HEK293 (cell line): ENCODE measurements around the gene GJA9.

Source experiments
- CTCF ChIA-PET: fragments of 350-600 bp; formaldehyde crosslinking; extraction: SDS; loops from one replicate; lab custom pipeline; 2021; ENCODE audit warnings: antibody characterized with exemption; lab: Yijun Ruan, JAX
- POLR2A ChIA-PET: fragments of 300-600 bp; formaldehyde crosslinking; extraction: SDS; loops from one replicate; lab custom pipeline; 2020; ENCODE audit warnings: antibody characterized with exemption, inconsistent platforms; lab: Yijun Ruan, JAX
- H3K27ac ChIP-seq: fragments of 200-500 bp; sonication (Bioruptor generic); 2 replicates; pipeline ENCODE4 v1.5.1; 2014; ENCODE audit warnings: low read depth, low read length, control low read depth, inconsistent platforms; ENCODE audit errors: extremely low read depth
- H3K36me3 ChIP-seq, 2 experiments: fragments of 200-500 bp in 1 of 2; sonication (Bioruptor generic) in 1 of 2; 1 replicate in 1 of 2; 2 replicates in 1 of 2; pipeline ENCODE4 v1.5.1; 2014 to 2017; ENCODE audit warnings: inconsistent platforms in 2 of 2, low read length in 2 of 2; ENCODE audit not compliant: control insufficient read depth in 2 of 2, insufficient read depth in 1 of 2
- H3K4me1 ChIP-seq: fragments of 200-500 bp; sonication (Bioruptor generic); 2 replicates; pipeline ENCODE4 v1.5.1; 2014; ENCODE audit warnings: mild to moderate bottlenecking, low read length, inconsistent platforms; ENCODE audit not compliant: control insufficient read depth, insufficient read depth
- H3K4me3 ChIP-seq: 2 replicates; pipeline ENCODE4 v1.5.1; 2011; ENCODE audit warnings: low read depth, mild to moderate bottlenecking, control low read depth, low read length, moderate library complexity
- H3K9me3 ChIP-seq: fragments of 200-500 bp; sonication (Bioruptor generic); 2 replicates; pipeline ENCODE4 v1.5.1; 2014; ENCODE audit warnings: low read depth, low read length, inconsistent platforms; ENCODE audit not compliant: control insufficient read depth, insufficient read depth
- GLI2 ChIP-seq: fragments of 450-650 bp; formaldehyde crosslinking; IDR thresholded peaks from 2 replicates; pipeline ENCODE4; 2017; ENCODE audit warnings: missing biosample characterization, missing genetic modification characterization, low read depth, borderline replicate concordance
- REPIN1 ChIP-seq: fragments of 450-650 bp; formaldehyde crosslinking; IDR thresholded peaks from 2 replicates; pipeline ENCODE4 v1.5.1; 2017; ENCODE audit warnings: missing biosample characterization, missing genetic modification characterization, low read depth
- ZBTB20 ChIP-seq: fragments of 450-650 bp; formaldehyde crosslinking; IDR thresholded peaks from 2 replicates; pipeline ENCODE4 v1.5.1; 2016; ENCODE audit warnings: missing biosample characterization, missing genetic modification characterization
- ZFP69B ChIP-seq: fragments of 450-650 bp; formaldehyde crosslinking; IDR thresholded peaks from 2 replicates; pipeline ENCODE4 v1.5.1; 2016; ENCODE audit warnings: missing biosample characterization, missing genetic modification characterization
- ZNF112 ChIP-seq: fragments of 450-650 bp; formaldehyde crosslinking; IDR thresholded peaks from 2 replicates; pipeline ENCODE4 v1.5.0; 2017; ENCODE audit warnings: missing biosample characterization, missing genetic modification characterization
- ZNF138 ChIP-seq: fragments of 450-650 bp; formaldehyde crosslinking; IDR thresholded peaks from 2 replicates; pipeline ENCODE4 v1.5.1; 2016; ENCODE audit warnings: missing biosample characterization, missing genetic modification characterization, borderline replicate concordance
- ZNF175 ChIP-seq: fragments of 450-650 bp; formaldehyde crosslinking; IDR thresholded peaks from 2 replicates; pipeline ENCODE4 v1.5.1; 2016; ENCODE audit warnings: missing biosample characterization, missing genetic modification characterization
- ZNF324 ChIP-seq: fragments of 450-650 bp; formaldehyde crosslinking; IDR thresholded peaks from 2 replicates; pipeline ENCODE4 v1.5.1; 2016; ENCODE audit warnings: missing biosample characterization, missing genetic modification characterization
- ZNF366 ChIP-seq: fragments of 450-650 bp; formaldehyde crosslinking; conservative IDR thresholded peaks from 2 replicates; pipeline ENCODE4 v1.5.1; 2016; ENCODE audit warnings: missing biosample characterization, missing genetic modification characterization
- ZNF433 ChIP-seq: fragments of 450-650 bp; formaldehyde crosslinking; IDR thresholded peaks from 2 replicates; pipeline ENCODE4 v1.5.1; 2016; ENCODE audit warnings: missing biosample characterization, missing genetic modification characterization, low read depth
- ZNF529 ChIP-seq: fragments of 450-650 bp; formaldehyde crosslinking; IDR thresholded peaks from 2 replicates; pipeline ENCODE4 v1.5.1; 2017; ENCODE audit warnings: missing genetic modification characterization, missing biosample characterization; ENCODE audit not compliant: insufficient replicate concordance
- ZNF558 ChIP-seq: fragments of 450-650 bp; formaldehyde crosslinking; IDR thresholded peaks from 2 replicates; pipeline ENCODE4 v1.5.1; 2016; ENCODE audit warnings: missing biosample characterization, missing genetic modification characterization
- ZNF777 ChIP-seq: fragments of 450-650 bp; formaldehyde crosslinking; IDR thresholded peaks from 2 replicates; pipeline ENCODE4 v1.5.1; 2017; ENCODE audit warnings: missing biosample characterization, missing genetic modification characterization, borderline replicate concordance
- TF ChIP-seq, protein P1 (sequence below): fragments of 450-650 bp; formaldehyde crosslinking; IDR thresholded peaks from 2 replicates; pipeline ENCODE4 v1.5.0; 2017; ENCODE audit warnings: missing biosample characterization, missing genetic modification characterization, borderline replicate concordance
- TF ChIP-seq, protein P2 (sequence below): fragments of 450-650 bp; formaldehyde crosslinking; IDR thresholded peaks from 2 replicates; pipeline ENCODE4 v1.5.1; 2016; ENCODE audit warnings: missing biosample characterization, missing genetic modification characterization
- TF ChIP-seq, protein P3 (sequence below): fragments of 450-650 bp; formaldehyde crosslinking; IDR thresholded peaks from 2 replicates; pipeline ENCODE4 v1.5.1; 2016; ENCODE audit warnings: missing biosample characterization, missing genetic modification characterization
- TF ChIP-seq, protein P4 (sequence below): fragments of 450-650 bp; formaldehyde crosslinking; conservative IDR thresholded peaks from 2 replicates; pipeline ENCODE4 v1.5.1; 2016; ENCODE audit warnings: low read depth, missing biosample characterization, missing genetic modification characterization
- TF ChIP-seq, protein P5 (sequence below): fragments of 450-650 bp; formaldehyde crosslinking; IDR thresholded peaks from 2 replicates; pipeline ENCODE4 v1.5.1; 2016; ENCODE audit warnings: missing biosample characterization, missing genetic modification characterization
- TF ChIP-seq, protein P6 (sequence below): IDR thresholded peaks from 2 replicates; pipeline ENCODE4 v1.6.1; 2011; ENCODE audit warnings: mild to moderate bottlenecking, low read depth, low read length, borderline replicate concordance

The GJA9 gene

DNA sequence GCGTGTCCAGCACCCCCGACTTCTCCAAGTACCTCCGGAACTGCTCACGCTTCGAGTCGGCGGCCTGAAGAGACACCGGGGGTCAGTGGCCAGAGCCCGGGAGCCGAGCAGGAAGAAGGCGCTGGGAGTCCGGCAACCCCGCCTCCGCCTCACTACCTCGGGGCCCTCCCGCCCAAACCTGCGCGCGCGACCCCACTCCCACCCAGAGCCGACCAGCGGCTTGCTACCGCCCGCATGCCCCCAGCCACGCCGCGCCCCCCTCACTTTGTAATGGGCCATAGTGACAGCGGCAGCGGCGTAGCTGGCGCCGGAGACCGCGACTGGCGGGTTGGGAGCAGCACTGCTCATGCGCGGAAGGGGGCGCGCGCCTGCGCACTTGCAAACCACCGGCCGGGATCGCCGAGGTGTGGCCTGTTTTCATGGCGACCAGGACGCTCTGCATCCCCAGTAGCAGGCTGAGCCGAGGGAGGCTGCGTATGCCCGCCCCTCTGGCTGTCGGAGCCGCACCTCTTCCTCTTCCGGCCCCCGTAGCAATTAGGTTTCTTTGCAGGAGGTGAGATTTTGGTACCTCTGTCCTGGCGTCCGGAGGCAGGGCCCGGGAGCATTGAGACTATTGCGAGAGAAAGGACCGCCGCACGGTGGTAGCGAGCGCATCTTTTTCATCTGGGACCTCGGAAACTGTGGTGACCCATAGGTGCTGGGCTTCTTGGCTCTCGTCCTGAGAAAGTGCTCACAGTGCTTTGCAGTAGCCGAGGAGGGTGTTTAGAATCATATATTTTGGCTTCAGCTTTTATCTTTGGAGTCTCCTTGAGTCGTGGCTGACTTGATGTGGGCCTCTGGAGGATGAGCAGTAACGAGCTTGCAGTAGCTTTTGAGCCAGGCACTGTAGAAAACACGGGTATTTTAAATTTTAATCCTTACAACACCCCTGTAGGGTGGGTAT lies 8.1 kb downstream of the GJA9 start, which contains the start of gene MYCBP (continued):
- TF ChIP-seq, protein P1, sequence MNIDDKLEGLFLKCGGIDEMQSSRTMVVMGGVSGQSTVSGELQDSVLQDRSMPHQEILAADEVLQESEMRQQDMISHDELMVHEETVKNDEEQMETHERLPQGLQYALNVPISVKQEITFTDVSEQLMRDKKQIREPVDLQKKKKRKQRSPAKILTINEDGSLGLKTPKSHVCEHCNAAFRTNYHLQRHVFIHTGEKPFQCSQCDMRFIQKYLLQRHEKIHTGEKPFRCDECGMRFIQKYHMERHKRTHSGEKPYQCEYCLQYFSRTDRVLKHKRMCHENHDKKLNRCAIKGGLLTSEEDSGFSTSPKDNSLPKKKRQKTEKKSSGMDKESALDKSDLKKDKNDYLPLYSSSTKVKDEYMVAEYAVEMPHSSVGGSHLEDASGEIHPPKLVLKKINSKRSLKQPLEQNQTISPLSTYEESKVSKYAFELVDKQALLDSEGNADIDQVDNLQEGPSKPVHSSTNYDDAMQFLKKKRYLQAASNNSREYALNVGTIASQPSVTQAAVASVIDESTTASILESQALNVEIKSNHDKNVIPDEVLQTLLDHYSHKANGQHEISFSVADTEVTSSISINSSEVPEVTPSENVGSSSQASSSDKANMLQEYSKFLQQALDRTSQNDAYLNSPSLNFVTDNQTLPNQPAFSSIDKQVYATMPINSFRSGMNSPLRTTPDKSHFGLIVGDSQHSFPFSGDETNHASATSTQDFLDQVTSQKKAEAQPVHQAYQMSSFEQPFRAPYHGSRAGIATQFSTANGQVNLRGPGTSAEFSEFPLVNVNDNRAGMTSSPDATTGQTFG (tag by site-specific recombination) = no peak
- TF ChIP-seq ZNF366 (tag by site-specific recombination) = no peak
- TF ChIP-seq ZNF529 = no peak
- TF ChIP-seq ZNF138 (tag by site-specific recombination) = no peak
- TF ChIP-seq, protein P2, sequence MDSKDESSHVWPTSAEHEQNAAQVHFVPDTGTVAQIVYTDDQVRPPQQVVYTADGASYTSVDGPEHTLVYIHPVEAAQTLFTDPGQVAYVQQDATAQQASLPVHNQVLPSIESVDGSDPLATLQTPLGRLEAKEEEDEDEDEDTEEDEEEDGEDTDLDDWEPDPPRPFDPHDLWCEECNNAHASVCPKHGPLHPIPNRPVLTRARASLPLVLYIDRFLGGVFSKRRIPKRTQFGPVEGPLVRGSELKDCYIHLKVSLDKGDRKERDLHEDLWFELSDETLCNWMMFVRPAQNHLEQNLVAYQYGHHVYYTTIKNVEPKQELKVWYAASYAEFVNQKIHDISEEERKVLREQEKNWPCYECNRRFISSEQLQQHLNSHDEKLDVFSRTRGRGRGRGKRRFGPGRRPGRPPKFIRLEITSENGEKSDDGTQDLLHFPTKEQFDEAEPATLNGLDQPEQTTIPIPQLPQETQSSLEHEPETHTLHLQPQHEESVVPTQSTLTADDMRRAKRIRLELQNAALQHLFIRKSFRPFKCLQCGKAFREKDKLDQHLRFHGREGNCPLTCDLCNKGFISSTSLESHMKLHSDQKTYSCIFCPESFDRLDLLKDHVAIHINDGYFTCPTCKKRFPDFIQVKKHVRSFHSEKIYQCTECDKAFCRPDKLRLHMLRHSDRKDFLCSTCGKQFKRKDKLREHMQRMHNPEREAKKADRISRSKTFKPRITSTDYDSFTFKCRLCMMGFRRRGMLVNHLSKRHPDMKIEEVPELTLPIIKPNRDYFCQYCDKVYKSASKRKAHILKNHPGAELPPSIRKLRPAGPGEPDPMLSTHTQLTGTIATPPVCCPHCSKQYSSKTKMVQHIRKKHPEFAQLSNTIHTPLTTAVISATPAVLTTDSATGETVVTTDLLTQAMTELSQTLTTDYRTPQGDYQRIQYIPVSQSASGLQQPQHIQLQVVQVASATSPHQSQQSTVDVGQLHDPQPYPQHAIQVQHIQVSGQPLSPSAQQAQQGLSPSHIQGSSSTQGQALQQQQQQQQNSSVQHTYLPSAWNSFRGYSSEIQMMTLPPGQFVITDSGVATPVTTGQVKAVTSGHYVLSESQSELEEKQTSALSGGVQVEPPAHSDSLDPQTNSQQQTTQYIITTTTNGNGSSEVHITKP = peak; percentile 88
- TF ChIP-seq ZNF433 (tag by site-specific recombination) = no peak
- no peak for TF ChIP-seq ZFP69B (tag by site-specific recombination)
- no peak for TF ChIP-seq GLI2
- TF ChIP-seq, protein P3, sequence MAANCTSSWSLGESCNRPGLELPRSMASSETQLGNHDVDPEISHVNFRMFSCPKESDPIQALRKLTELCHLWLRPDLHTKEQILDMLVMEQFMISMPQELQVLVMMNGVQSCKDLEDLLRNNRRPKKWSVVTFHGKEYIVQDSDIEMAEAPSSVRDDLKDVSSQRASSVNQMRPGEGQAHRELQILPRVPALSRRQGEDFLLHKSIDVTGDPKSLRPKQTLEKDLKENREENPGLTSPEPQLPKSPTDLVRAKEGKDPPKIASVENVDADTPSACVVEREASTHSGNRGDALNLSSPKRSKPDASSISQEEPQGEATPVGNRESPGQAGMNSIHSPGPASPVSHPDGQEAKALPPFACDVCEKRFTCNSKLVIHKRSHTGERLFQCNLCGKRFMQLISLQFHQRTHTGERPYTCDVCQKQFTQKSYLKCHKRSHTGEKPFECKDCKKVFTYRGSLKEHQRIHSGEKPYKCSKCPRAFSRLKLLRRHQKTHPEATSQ = no peak
- TF ChIP-seq ZNF112 = no peak
- TF ChIP-seq ZBTB20 (tag by site-specific recombination) = peak; percentile 79; the same call in 1 of the 2 replicates
- TF ChIP-seq ZNF324 = no peak
- TF ChIP-seq ZNF777 (tag by site-specific recombination) = no peak
- no peak for TF ChIP-seq REPIN1 (tag by site-specific recombination)

DNA sequence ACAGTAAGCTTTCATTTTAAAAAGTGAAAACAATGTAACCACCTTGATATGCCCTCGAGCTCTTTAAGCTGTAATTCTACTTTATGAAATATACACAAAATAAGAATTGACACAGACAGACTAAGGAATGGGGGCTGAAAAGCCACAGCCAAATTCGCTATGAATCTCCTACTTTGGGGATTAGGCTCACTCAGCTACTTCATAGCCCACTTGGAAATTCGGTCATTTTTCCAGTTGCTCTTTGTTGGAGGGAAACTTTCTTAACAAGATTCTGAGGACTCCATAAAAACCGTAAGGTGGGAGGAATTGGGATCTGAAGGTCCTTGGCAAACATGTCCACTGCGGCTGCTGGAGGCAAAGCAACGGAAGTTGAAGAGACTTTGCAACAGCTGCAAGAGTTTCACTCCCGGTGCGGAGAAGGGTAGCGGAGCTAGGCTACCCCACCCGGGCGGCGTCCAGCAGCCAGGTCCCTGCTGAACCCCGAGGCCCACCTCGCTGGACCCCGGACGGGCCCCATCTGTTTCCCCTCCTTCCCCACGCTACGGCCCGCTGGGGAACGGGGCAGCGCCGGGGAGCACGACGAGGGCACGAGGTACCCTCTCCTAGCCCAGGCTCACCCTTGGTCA lies 8.9 kb downstream of the GJA9 start:
- CTCF ChIA-PET = interaction anchor here (0.5 to 0.6 kb wide), 2 partner anchors 195 to 666 kb away, joined by 3 read pairs; no protein-coding TSS in a partner anchor
- Histone ChIP-seq H3K4me3 (peak overlapping the region; percentile 95), H3K36me3 (peaks cover 0 to 8% of the 10 kb centered on the region in 2 experiments; a peak in 2 of 3 replicates), H3K4me1 (peaks cover 4% of the 10 kb centered on the region; the same call in 1 of the 2 replicates), H3K9me3 (no peaks in the 10 kb centered on the region), H3K27ac (no peak overlapping the region; the same call in 1 of the 2 replicates)
- POLR2A ChIA-PET = interaction anchor here (0.5 to 1.4 kb wide), 4 partner anchors 9 to 284 kb away, joined by 3 to 6 read pairs (median 4); partner anchors contain the start of gene GJA9
- TF ChIP-seq, protein P4, sequence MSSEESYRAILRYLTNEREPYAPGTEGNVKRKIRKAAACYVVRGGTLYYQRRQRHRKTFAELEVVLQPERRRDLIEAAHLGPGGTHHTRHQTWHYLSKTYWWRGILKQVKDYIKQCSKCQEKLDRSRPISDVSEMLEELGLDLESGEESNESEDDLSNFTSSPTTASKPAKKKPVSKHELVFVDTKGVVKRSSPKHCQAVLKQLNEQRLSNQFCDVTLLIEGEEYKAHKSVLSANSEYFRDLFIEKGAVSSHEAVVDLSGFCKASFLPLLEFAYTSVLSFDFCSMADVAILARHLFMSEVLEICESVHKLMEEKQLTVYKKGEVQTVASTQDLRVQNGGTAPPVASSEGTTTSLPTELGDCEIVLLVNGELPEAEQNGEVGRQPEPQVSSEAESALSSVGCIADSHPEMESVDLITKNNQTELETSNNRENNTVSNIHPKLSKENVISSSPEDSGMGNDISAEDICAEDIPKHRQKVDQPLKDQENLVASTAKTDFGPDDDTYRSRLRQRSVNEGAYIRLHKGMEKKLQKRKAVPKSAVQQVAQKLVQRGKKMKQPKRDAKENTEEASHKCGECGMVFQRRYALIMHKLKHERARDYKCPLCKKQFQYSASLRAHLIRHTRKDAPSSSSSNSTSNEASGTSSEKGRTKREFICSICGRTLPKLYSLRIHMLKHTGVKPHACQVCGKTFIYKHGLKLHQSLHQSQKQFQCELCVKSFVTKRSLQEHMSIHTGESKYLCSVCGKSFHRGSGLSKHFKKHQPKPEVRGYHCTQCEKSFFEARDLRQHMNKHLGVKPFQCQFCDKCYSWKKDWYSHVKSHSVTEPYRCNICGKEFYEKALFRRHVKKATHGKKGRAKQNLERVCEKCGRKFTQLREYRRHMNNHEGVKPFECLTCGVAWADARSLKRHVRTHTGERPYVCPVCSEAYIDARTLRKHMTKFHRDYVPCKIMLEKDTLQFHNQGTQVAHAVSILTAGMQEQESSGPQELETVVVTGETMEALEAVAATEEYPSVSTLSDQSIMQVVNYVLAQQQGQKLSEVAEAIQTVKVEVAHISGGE (tag by site-specific recombination) = peak; percentile 21; the same call in 1 of the 2 replicates
- TF ChIP-seq ZNF175 (tag by site-specific recombination) (no peak), ZNF558 (tag by site-specific recombination) (no peak)
- TF ChIP-seq, protein P5, sequence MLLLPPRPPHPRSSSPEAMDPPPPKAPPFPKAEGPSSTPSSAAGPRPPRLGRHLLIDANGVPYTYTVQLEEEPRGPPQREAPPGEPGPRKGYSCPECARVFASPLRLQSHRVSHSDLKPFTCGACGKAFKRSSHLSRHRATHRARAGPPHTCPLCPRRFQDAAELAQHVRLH (tag by site-specific recombination) = no peak
- TF ChIP-seq, protein P6, sequence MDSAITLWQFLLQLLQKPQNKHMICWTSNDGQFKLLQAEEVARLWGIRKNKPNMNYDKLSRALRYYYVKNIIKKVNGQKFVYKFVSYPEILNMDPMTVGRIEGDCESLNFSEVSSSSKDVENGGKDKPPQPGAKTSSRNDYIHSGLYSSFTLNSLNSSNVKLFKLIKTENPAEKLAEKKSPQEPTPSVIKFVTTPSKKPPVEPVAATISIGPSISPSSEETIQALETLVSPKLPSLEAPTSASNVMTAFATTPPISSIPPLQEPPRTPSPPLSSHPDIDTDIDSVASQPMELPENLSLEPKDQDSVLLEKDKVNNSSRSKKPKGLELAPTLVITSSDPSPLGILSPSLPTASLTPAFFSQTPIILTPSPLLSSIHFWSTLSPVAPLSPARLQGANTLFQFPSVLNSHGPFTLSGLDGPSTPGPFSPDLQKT = no peak
